ENCODE data around the gene REG3G. TPM values are rescaled to one million over a fixed set of nuclear protein-coding genes. Genes with fewer than 3 reads are reported as not detected.

REG3G gene
- not detected in 2 replicates for total RNA-seq

GRCh38 chr2:79025421-79025820 is at the start of gene REG3G:
Gene REG3G (plus strand): TSS chr2:79025702. CDS start chr2:79026094, 392 bp downstream.

Other genes with a start within 250 kb of the REG3G start
- gene REG1B, start 62.3 kb downstream of the REG3G start, total RNA-seq, result not detected in 2 replicates
- not detected in 2 replicates for gene REG1A, start 94.8 kb downstream of the REG3G start, total RNA-seq
- not detected in 2 replicates for gene REG3A, start 134.1 kb downstream of the REG3G start, total RNA-seq

Measured in placental epithelial cell (primary cell).